ENCODE results near the gene PRKCH.

Gene PRKCH

DNA sequence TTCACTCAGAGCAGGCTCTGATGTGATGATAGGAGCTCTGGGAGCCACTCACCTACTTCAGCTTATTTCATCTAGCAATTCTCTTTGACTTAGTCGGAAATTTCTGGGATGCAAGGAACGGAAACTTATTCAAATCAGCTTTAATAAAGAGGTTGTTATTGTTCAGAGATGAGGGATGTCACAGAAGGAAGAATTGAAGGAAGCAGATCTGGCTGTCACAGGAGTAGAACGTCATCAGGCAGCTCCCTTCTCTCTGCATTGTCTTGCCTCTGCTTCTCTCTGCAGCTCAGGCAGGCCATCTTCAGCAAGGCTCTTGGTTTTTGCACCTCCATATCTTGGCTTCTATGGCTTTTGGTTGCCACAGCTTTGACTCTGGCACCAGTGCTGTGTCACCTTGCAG, 32.7 kb upstream of the PRKCH start:
- TF ChIP-seq, protein P1, sequence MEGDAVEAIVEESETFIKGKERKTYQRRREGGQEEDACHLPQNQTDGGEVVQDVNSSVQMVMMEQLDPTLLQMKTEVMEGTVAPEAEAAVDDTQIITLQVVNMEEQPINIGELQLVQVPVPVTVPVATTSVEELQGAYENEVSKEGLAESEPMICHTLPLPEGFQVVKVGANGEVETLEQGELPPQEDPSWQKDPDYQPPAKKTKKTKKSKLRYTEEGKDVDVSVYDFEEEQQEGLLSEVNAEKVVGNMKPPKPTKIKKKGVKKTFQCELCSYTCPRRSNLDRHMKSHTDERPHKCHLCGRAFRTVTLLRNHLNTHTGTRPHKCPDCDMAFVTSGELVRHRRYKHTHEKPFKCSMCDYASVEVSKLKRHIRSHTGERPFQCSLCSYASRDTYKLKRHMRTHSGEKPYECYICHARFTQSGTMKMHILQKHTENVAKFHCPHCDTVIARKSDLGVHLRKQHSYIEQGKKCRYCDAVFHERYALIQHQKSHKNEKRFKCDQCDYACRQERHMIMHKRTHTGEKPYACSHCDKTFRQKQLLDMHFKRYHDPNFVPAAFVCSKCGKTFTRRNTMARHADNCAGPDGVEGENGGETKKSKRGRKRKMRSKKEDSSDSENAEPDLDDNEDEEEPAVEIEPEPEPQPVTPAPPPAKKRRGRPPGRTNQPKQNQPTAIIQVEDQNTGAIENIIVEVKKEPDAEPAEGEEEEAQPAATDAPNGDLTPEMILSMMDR (IDR thresholded peaks at IDR 0.05; ENCODE audit: low read depth, low read length, missing control alignments): no peak
- H3K4me3 ChIP-seq (ENCODE audit: low read depth, low read length): no peak overlapping the region
- no peak for DNase-seq (ENCODE audit: low read depth)

DNA sequence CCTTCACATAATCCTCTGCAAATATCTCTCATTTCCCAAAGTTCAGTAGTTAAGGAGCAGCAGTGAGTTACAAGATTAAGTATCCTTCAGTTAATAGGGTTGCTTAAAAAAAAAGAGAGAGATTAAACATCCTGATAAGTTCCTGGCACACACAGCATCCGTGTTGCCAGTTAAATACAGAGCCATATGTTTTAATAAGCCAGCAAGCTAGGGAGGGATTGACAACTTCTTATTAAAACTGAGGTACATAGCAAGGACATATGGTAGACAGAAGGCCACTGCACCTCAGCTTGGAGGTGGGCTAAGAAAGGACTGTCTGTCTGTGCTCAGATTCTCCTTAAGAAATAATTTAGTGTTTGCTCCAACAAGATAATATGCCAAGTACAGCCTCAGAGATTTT, 30.7 kb upstream of the PRKCH start:
- DNase-seq (ENCODE audit: low read depth): no peak
- H3K4me3 ChIP-seq (ENCODE audit: low read depth, low read length): no peak overlapping the region

DNA sequence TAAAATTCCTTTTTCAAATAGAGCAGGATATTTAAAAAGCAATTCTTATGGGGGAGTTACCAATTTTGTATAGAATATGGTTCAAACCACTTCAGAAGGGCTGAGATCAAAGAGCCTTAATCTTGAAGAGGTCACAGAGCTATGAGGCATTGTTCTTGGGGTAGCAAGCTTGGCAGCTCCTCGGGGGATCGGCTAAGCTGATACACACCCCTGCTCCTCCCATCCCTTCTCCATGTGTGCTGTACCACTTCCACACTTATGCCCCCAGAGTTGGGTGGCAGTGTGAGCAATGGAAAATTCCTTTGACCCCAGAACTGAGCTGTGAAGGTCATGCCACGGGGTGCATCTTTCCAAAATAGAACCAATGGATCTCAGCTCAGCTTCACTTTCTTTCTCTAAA, 25.2 kb upstream of the PRKCH start:
- TF ChIP-seq, protein P1 (IDR thresholded peaks at IDR 0.05; ENCODE audit: low read depth, low read length, missing control alignments): no peak
- no peak for DNase-seq (ENCODE audit: low read depth)
- H3K4me3 ChIP-seq (ENCODE audit: low read depth, low read length): no peak overlapping the region

More for the DNA sequence above, 30.7 kb upstream of the PRKCH start:
- TF ChIP-seq, protein P1 (IDR thresholded peaks at IDR 0.05; ENCODE audit: low read depth, low read length, missing control alignments): no peak

DNA sequence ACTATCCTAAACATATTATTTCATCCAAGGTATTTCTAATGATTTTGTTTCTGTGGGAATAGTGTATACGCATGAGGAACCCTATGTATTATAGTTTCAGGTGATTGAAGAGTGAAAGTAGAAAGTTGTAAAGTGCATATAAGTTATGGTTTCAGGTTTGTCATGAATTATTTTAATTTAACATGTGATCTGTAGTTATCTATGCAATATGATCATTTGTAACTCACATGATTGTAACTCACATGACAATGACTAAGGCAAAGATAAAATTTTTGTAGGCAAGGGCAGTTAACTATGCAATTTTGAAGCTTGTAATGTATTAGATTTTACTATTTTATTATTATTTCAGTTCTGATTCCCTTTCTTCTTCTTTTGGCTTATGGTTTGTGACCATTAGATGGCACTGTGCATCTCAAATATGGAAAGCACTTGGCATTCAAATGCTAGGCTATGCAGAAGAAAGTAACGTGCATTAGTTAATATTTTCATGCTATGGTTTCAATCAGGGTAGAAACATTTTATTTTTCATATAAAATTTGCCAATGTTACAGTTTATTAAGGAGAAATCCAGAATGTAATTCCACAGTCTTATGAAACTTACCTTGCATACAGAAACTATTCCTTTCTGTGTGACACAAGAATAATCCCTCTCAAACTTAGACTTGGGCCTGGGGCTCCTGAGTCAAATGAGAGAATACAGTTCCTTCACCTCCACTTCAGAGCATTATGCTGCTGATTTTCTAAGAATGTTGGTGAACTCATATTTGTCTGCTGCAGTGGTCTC, 24.5 kb upstream of the PRKCH start:
- TF ChIP-seq, protein P1 (IDR thresholded peaks at IDR 0.05; ENCODE audit: low read depth, low read length, missing control alignments): peak; percentile 45
- no peak overlapping the region for H3K4me3 ChIP-seq (ENCODE audit: low read depth, low read length)
- DNase-seq (ENCODE audit: low read depth): no peak

DNA sequence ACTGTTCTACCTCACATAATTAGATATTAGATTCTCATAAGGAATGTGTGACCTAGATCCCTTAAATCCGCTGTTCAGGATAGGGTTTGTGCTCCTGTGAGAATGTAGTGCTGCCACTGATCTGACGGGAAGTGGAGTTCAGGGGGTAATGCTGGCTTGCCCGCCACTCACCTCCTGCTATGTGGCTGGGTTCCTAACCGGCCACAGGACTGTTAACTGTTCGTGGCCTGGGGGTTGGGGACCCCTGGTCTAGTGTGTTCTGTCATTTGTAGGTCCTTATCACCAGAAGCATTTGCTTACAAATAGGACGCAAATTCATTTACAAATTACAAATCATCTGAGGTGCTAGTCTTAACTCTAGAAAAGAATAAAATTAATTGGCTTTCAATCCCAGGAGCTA, 23.8 kb upstream of the PRKCH start:
- DNase-seq (ENCODE audit: low read depth): no peak
- no peak overlapping the region for H3K4me3 ChIP-seq (ENCODE audit: low read depth, low read length)
- TF ChIP-seq, protein P1 (IDR thresholded peaks at IDR 0.05; ENCODE audit: low read depth, low read length, missing control alignments): no peak

DNA sequence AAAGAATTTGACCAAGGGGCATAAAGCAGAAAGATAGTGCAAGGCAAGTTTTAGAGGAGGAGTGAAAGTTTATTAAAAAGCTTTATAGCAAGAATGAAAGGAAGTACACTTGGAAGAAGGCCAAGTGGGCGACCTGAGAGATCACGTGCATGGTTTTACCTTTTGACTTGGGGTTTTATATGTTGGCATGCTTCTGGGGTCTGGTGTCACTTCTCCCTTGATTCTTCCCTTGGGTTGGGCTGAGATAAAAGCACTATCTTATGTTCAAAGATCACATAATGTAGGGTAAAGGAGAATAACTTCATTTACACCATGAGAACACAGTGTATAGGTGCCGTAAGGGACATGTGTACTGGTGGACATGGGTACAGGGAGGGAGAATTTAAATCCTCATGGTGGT, 22.6 kb upstream of the PRKCH start:
- TF ChIP-seq, protein P1 (IDR thresholded peaks at IDR 0.05; ENCODE audit: low read depth, low read length, missing control alignments): no peak
- no peak for DNase-seq (ENCODE audit: low read depth)
- no peak overlapping the region for H3K4me3 ChIP-seq (ENCODE audit: low read depth, low read length)

DNA sequence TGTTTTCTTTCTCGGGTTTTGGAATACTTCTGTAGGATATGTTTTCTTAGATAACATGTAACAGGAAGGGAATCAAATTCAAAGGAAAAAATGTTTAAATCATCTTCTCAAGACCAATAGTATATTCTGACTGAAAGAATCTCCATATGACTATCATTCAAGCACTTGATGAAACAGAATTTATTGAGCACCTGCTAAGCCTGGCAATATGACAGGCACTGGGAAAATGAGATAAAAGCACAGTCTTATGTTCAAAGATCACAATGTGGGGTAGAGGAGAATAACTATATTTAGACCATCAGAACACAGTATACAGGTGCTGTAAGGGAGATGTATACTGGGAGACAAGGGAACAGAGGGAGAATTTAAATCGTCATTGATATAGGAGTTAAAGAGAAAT, 21.2 kb upstream of the PRKCH start:
- TF ChIP-seq, protein P1 (IDR thresholded peaks at IDR 0.05; ENCODE audit: low read depth, low read length, missing control alignments): no peak
- no peak overlapping the region for H3K4me3 ChIP-seq (ENCODE audit: low read depth, low read length)
- no peak for DNase-seq (ENCODE audit: low read depth)
